ENCODE results near the gene SDK2.

SDK2 gene

DNA sequence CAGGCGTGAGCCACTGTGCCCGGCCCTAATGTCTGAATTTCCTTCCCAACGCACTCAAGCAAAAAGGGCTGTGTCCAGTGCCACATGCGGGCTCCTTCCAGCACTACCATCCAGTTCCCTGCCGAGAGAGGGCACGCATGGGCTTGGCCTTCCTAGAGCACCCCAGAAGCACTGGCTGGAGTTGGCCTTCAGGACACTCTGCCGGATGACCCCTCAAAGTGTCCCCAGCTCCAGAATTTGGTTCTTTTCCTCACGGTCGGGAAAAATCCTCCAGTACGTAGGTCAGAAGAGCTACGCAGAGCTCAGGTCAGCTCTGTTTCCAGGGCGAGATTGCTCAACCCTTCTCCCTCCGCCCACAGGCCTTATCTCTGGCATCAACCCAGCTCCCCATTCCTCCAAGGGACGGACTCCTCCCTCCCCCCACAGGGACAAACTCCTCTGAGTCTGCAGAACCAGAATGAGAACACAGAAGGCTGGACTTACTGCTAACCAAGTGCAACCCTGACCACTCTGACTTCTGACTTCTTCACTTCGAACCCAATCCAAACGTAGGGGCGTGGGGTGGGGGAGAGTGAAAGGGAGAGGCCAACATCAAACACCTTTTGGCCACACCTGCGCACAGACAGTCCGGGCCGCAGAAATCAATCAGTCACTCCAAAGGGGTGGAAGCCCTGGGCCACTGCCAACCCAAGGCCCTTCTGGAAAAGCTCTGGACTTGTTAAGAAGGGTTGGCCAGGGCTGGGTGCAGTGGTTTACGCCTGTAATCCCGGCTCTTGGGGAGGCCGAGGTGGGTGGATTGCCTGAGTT lies 336.0 kb downstream of the SDK2 start:
- H3K9ac ChIP-seq (ENCODE audit: low read depth, low read length): no peak overlapping the region

DNA sequence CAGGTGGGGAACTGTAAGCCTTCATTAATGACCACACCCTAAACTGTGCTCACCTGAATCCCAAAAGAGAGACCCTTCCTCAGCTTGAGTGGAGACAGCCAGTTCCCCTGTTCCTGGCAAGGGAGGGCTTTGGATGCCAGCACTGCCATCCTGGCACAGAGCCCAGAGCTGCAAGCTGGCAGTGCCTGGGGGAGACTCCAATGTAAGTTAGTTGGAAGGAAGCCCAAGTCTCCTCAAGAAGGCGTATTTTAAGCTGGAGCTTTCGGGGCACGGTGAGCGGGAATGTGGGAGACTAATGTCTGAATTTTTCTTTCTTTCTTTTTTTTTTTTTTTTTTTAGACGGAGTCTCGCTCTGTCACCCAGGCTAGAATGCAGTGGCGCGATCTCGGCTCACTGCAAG lies 337.1 kb downstream of the SDK2 start:
- Histone ChIP-seq H3K4me3 (ENCODE audit: low read depth, low read length) (no peak overlapping the region), H3K9ac (ENCODE audit: low read depth, low read length) (no peak overlapping the region), H3K27me3 (ENCODE audit: control insufficient read depth, insufficient read depth, low read length) (no peaks in the 10 kb centered on the region), H3K36me3 (ENCODE audit: control insufficient read depth, insufficient read depth, low read length) (no peaks in the 10 kb centered on the region), H3K4me1 (ENCODE audit: control insufficient read depth, insufficient read depth, low read length) (peaks cover 17% of the 10 kb centered on the region), H3K9me3 (ENCODE audit: control insufficient read depth, insufficient read depth, low read length) (no peaks in the 10 kb centered on the region)

More for the DNA sequence above, 336.0 kb downstream of the SDK2 start:
- Histone ChIP-seq H3K4me3 (ENCODE audit: low read depth, low read length) (no peak overlapping the region), H3K9me3 (ENCODE audit: control insufficient read depth, insufficient read depth, low read length) (no peaks in the 10 kb centered on the region), H3K4me1 (ENCODE audit: control insufficient read depth, insufficient read depth, low read length) (peaks cover 23% of the 10 kb centered on the region), H3K36me3 (ENCODE audit: control insufficient read depth, insufficient read depth, low read length) (no peaks in the 10 kb centered on the region), H3K27me3 (ENCODE audit: control insufficient read depth, insufficient read depth, low read length) (no peaks in the 10 kb centered on the region)

- H3K27me3 ChIP-seq (ENCODE audit: control insufficient read depth, insufficient read depth, low read length): no peaks in the 10 kb centered on the region
- no peaks in the 10 kb centered on the region for H3K9me3 ChIP-seq (ENCODE audit: control insufficient read depth, insufficient read depth, low read length)
- H3K4me1 ChIP-seq (ENCODE audit: control insufficient read depth, insufficient read depth, low read length): peaks cover 17% of the 10 kb centered on the region
- H3K4me3 ChIP-seq (ENCODE audit: low read depth, low read length): no peak overlapping the region
- no peak overlapping the region for H3K9ac ChIP-seq (ENCODE audit: low read depth, low read length)
- H3K36me3 ChIP-seq (ENCODE audit: control insufficient read depth, insufficient read depth, low read length): no peaks in the 10 kb centered on the region
Observed at GRCh38 chr17:73305845-73306836, 338.1 kb downstream of the SDK2 start.

- H3K36me3 ChIP-seq (ENCODE audit: control insufficient read depth, insufficient read depth, low read length): no peaks in the 10 kb centered on the region
- no peak overlapping the region for H3K9ac ChIP-seq (ENCODE audit: low read depth, low read length)
- no peaks in the 10 kb centered on the region for H3K27me3 ChIP-seq (ENCODE audit: control insufficient read depth, insufficient read depth, low read length)
- H3K9me3 ChIP-seq (ENCODE audit: control insufficient read depth, insufficient read depth, low read length): no peaks in the 10 kb centered on the region
- peaks cover 17% of the 10 kb centered on the region for H3K4me1 ChIP-seq (ENCODE audit: control insufficient read depth, insufficient read depth, low read length)
- H3K4me3 ChIP-seq (ENCODE audit: low read depth, low read length): no peak overlapping the region
Observed at GRCh38 chr17:73304971-73305812, 339.1 kb downstream of the SDK2 start.

- Histone ChIP-seq H3K9ac (ENCODE audit: low read depth, low read length) (no peak overlapping the region), H3K36me3 (ENCODE audit: control insufficient read depth, insufficient read depth, low read length) (no peaks in the 10 kb centered on the region), H3K27me3 (ENCODE audit: control insufficient read depth, insufficient read depth, low read length) (no peaks in the 10 kb centered on the region), H3K4me3 (ENCODE audit: low read depth, low read length) (no peak overlapping the region), H3K9me3 (ENCODE audit: control insufficient read depth, insufficient read depth, low read length) (no peaks in the 10 kb centered on the region), H3K4me1 (ENCODE audit: control insufficient read depth, insufficient read depth, low read length) (peaks cover 13% of the 10 kb centered on the region)
Observed at GRCh38 chr17:73304438-73304837, 339.8 kb downstream of the SDK2 start.

DNA sequence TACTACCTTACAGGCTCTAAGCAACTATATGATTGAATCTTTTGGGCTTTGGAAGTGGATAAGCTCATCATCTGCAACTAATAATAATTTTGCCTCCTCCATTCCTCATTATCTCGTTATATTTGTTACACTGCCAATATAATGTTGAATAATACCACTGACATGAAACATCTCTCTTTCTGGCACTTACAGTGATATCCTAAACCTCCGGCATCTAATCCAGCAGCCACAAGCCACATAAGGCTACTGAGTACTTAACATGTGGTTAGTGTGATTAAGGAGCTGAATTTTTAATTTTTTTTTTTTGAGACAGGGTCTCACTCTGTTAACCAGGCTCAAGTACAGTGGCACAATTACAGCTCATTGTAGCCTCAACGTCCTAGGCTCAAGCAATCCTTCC lies 342.1 kb downstream of the SDK2 start:
- H3K4me3 ChIP-seq (ENCODE audit: low read depth, low read length): no peak overlapping the region
- H3K4me1 ChIP-seq (ENCODE audit: control insufficient read depth, insufficient read depth, low read length): peaks cover 10% of the 10 kb centered on the region
- H3K27me3 ChIP-seq (ENCODE audit: control insufficient read depth, insufficient read depth, low read length): no peaks in the 10 kb centered on the region
- no peaks in the 10 kb centered on the region for H3K9me3 ChIP-seq (ENCODE audit: control insufficient read depth, insufficient read depth, low read length)
- no peak overlapping the region for H3K9ac ChIP-seq (ENCODE audit: low read depth, low read length)
- H3K36me3 ChIP-seq (ENCODE audit: control insufficient read depth, insufficient read depth, low read length): no peaks in the 10 kb centered on the region

GRCh38 chr17:73301369-73301768 lies 342.9 kb downstream of the SDK2 start:
- H3K9me3 ChIP-seq (ENCODE audit: control insufficient read depth, insufficient read depth, low read length): no peaks in the 10 kb centered on the region
- H3K27me3 ChIP-seq (ENCODE audit: control insufficient read depth, insufficient read depth, low read length): no peaks in the 10 kb centered on the region
- no peaks in the 10 kb centered on the region for H3K36me3 ChIP-seq (ENCODE audit: control insufficient read depth, insufficient read depth, low read length)
- no peak overlapping the region for H3K4me3 ChIP-seq (ENCODE audit: low read depth, low read length)
- H3K4me1 ChIP-seq (ENCODE audit: control insufficient read depth, insufficient read depth, low read length): peaks cover 10% of the 10 kb centered on the region
- no peak overlapping the region for H3K9ac ChIP-seq (ENCODE audit: low read depth, low read length)

- Histone ChIP-seq H3K4me1 (ENCODE audit: control insufficient read depth, insufficient read depth, low read length) (peaks cover 8% of the 10 kb centered on the region), H3K27me3 (ENCODE audit: control insufficient read depth, insufficient read depth, low read length) (no peaks in the 10 kb centered on the region), H3K9ac (ENCODE audit: low read depth, low read length) (no peak overlapping the region), H3K9me3 (ENCODE audit: control insufficient read depth, insufficient read depth, low read length) (no peaks in the 10 kb centered on the region), H3K4me3 (ENCODE audit: low read depth, low read length) (no peak overlapping the region), H3K36me3 (ENCODE audit: control insufficient read depth, insufficient read depth, low read length) (no peaks in the 10 kb centered on the region)
Observed at GRCh38 chr17:73300392-73300791, 343.9 kb downstream of the SDK2 start.

- no peak overlapping the region for H3K9ac ChIP-seq (ENCODE audit: low read depth, low read length)
- H3K27me3 ChIP-seq (ENCODE audit: control insufficient read depth, insufficient read depth, low read length): no peaks in the 10 kb centered on the region
- no peaks in the 10 kb centered on the region for H3K4me1 ChIP-seq (ENCODE audit: control insufficient read depth, insufficient read depth, low read length)
- H3K36me3 ChIP-seq (ENCODE audit: control insufficient read depth, insufficient read depth, low read length): no peaks in the 10 kb centered on the region
- H3K9me3 ChIP-seq (ENCODE audit: control insufficient read depth, insufficient read depth, low read length): no peaks in the 10 kb centered on the region
- no peak overlapping the region for H3K4me3 ChIP-seq (ENCODE audit: low read depth, low read length)
Observed at GRCh38 chr17:73297934-73298861, 346.0 kb downstream of the SDK2 start.

DNA sequence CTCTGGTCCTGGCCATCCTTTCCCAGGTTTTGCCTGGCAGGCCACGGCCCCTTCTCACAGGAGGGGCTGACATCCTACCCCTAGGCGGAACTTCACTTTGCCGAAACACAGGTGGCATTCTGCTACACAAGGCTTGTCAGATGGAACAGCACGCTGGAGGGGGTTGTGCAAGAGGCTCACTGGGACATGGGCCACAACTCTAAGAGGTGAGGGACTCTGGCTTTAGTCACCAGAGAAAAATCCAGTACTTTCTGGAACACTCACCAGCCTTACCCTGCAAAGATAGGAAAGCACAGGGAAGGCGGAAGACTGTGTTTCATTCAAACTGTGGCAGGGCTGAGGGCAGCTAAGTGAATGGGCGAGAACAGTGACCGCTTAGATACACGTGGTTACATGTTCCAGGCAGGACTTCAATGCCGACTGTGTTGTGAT lies 350.7 kb downstream of the SDK2 start:
- Histone ChIP-seq H3K4me1 (ENCODE audit: control insufficient read depth, insufficient read depth, low read length) (no peaks in the 10 kb centered on the region), H3K27me3 (ENCODE audit: control insufficient read depth, insufficient read depth, low read length) (no peaks in the 10 kb centered on the region), H3K9me3 (ENCODE audit: control insufficient read depth, insufficient read depth, low read length) (no peaks in the 10 kb centered on the region), H3K9ac (ENCODE audit: low read depth, low read length) (no peak overlapping the region), H3K36me3 (ENCODE audit: control insufficient read depth, insufficient read depth, low read length) (no peaks in the 10 kb centered on the region), H3K4me3 (ENCODE audit: low read depth, low read length) (no peak overlapping the region)
